Endothelial cell of umbilical vein (primary cell): ENCODE results near the gene GAB1. TPM values are rescaled to one million over a fixed set of nuclear protein-coding genes. Genes with fewer than 3 reads are reported as not detected.

Experiments used
- BruUV-seq: library from RNA; stranded (reverse); fragments of 400-500 nt; replicated peaks from 2 replicates; lab custom pipeline; 2021; lab: Mats Ljungman, UMichigan
- CTCF ChIA-PET: fragments of 300-600, 350-600 bp; sonication (Branson Sonifier 250); formaldehyde crosslinking; loops from one replicate; lab custom pipeline; 2021; ENCODE audit warnings: antibody characterized with exemption, inconsistent platforms; lab: Charles Lee
- POLR2A ChIA-PET: fragments of 300-600, 350-600 bp; sonication (Branson Sonifier 250); formaldehyde crosslinking; loops from one replicate; lab custom pipeline; 2021; ENCODE audit warnings: antibody characterized with exemption, inconsistent platforms; lab: Charles Lee
- DNase-seq: peaks from one replicate; pipeline ENCODE4 v3.0.0-alpha.2; 2011; ENCODE audit warnings: low read depth, low spot score
- FAIRE-seq: peaks from 2 replicates; lab custom pipeline; 2011; peaks lifted over from hg19 to GRCh38; lab: Jason Lieb, UNC
- H2AFZ ChIP-seq: 2 replicates; pipeline ENCODE4 v1.6.0; 2012; ENCODE audit warnings: low read depth, low read length, control low read depth, inconsistent platforms
- H3K27ac ChIP-seq: 2 replicates; pipeline ENCODE4 v1.5.1; 2011; ENCODE audit warnings: low read depth, mild to moderate bottlenecking, control low read depth, low read length, moderate library complexity; ENCODE audit not compliant: insufficient read depth
- H3K27me3 ChIP-seq, 2 experiments: 2 replicates each; pipeline versions ENCODE4 v1.6.0 to v1.6.1; 2011; ENCODE audit warnings: low read length in 2 of 2, mixed read lengths in 1 of 2; ENCODE audit not compliant: control insufficient read depth in 2 of 2, insufficient read depth in 2 of 2
- H3K36me3 ChIP-seq, 2 experiments: 2 replicates in 1 of 2; 3 replicates in 1 of 2; pipeline ENCODE4 v1.5.1; 2011; ENCODE audit warnings: low read length in 2 of 2, mild to moderate bottlenecking in 1 of 2, moderate library complexity in 1 of 2; ENCODE audit not compliant: control insufficient read depth in 2 of 2, insufficient read depth in 2 of 2; ENCODE audit errors: extremely low read depth in 1 of 2
- H3K4me1 ChIP-seq: 3 replicates; pipeline ENCODE4 v1.5.1; 2011; ENCODE audit warnings: mild to moderate bottlenecking, low read length; ENCODE audit not compliant: control insufficient read depth, insufficient read depth; ENCODE audit errors: extremely low read depth
- H3K4me2 ChIP-seq: 2 replicates; pipeline ENCODE4 v1.6.1; 2011; ENCODE audit warnings: low read length, control low read depth, mixed read lengths; ENCODE audit not compliant: insufficient read depth
- H3K4me3 ChIP-seq, 3 experiments: fragments of 200-600 bp in 1 of 3; sonication (generic), shearing (Covaris generic) in 1 of 3; replicated peaks in 1 of 3; 2 replicates each; pipeline ENCODE4 v1.5.1; 2011 to 2016; ENCODE audit warnings: control low read depth in 3 of 3, low read length in 3 of 3, mild to moderate bottlenecking in 2 of 3, inconsistent platforms in 1 of 3, low read depth in 1 of 3, moderate library complexity in 1 of 3; ENCODE audit not compliant: insufficient read depth in 1 of 3
- H3K79me2 ChIP-seq: 2 replicates; pipeline ENCODE4 v1.6.0; 2012; ENCODE audit warnings: low read length, inconsistent platforms; ENCODE audit not compliant: control insufficient read depth, insufficient read depth
- H3K9ac ChIP-seq: replicated peaks from 2 replicates; pipeline ENCODE3; 2011; ENCODE audit warnings: low read length, control low read depth; ENCODE audit not compliant: insufficient read depth; ENCODE audit errors: extremely low read depth
- H3K9me1 ChIP-seq: replicated peaks from 3 replicates; pipeline ENCODE4 v1.6.0; 2011; ENCODE audit warnings: mild to moderate bottlenecking, low read length; ENCODE audit not compliant: control insufficient read depth, insufficient read depth; ENCODE audit errors: extremely low read depth
- H3K9me3 ChIP-seq: replicated peaks from 2 replicates; pipeline ENCODE4 v1.5.1; 2012; ENCODE audit warnings: low read length, inconsistent platforms; ENCODE audit not compliant: control insufficient read depth, insufficient read depth
- H4K20me1 ChIP-seq: replicated peaks from 2 replicates; pipeline ENCODE3; 2011; ENCODE audit warnings: mild to moderate bottlenecking, low read length; ENCODE audit not compliant: control insufficient read depth, insufficient read depth; ENCODE audit errors: extremely low read depth
- CTCF ChIP-seq, 2 donors: IDR thresholded peaks; 1 replicate in 1 of 2; 2 replicates in 1 of 2; pipeline ENCODE4 v1.5.1; 2011; ENCODE audit warnings: low read length in 2 of 2, mild to moderate bottlenecking in 2 of 2, moderate library complexity in 2 of 2, control low read depth in 1 of 2, inconsistent platforms in 1 of 2, low read depth in 1 of 2; ENCODE audit not compliant: insufficient read depth in 1 of 2; ENCODE audit errors: extremely low read depth in 1 of 2
- EZH2 ChIP-seq: IDR thresholded peaks from 2 replicates; pipeline ENCODE4 v1.6.1; 2012; ENCODE audit warnings: borderline replicate concordance, low read depth, mild to moderate bottlenecking, moderate library complexity, low read length, inconsistent platforms; ENCODE audit not compliant: severe bottlenecking
- FOS ChIP-seq: IDR thresholded peaks from 2 replicates; pipeline ENCODE4 v1.6.1; 2011; ENCODE audit warnings: mild to moderate bottlenecking, low read length, moderate library complexity, borderline replicate concordance; ENCODE audit not compliant: insufficient read depth
- GATA2 ChIP-seq: IDR thresholded peaks from 2 replicates; pipeline ENCODE4 v1.7.0; 2011; ENCODE audit warnings: low read depth, mild to moderate bottlenecking, moderate library complexity, mixed read lengths, low read length; ENCODE audit not compliant: insufficient read length, insufficient read depth
- JUN ChIP-seq: IDR thresholded peaks from 2 replicates; pipeline ENCODE4 v1.6.1; 2011; ENCODE audit warnings: borderline replicate concordance, low read depth; ENCODE audit not compliant: insufficient read length, insufficient read depth
- MAX ChIP-seq: IDR thresholded peaks from 2 replicates; pipeline ENCODE4 v1.6.1; 2011; ENCODE audit not compliant: insufficient read depth, insufficient read length
- MYC ChIP-seq: IDR thresholded peaks from one replicate; pipeline ENCODE4 v1.6.1; 2011; ENCODE audit warnings: mild to moderate bottlenecking, low read depth, low read length
- POLR2A ChIP-seq: IDR thresholded peaks from 2 replicates; pipeline ENCODE4 v1.6.1; 2012; ENCODE audit warnings: low read depth, mild to moderate bottlenecking, control low read depth, low read length
- POLR2AphosphoS5 ChIP-seq: IDR thresholded peaks from 2 replicates; pipeline ENCODE4 v1.6.1; 2012; ENCODE audit warnings: low read depth, mild to moderate bottlenecking, control low read depth, low read length, moderate library complexity; ENCODE audit not compliant: insufficient read depth
- dilution Hi-C: fragments of 300-500 bp; cut with MboI; formaldehyde crosslinking; loops from one replicate; pipeline ENCODE4 v1.15.0; 2019; ENCODE audit warnings: low sequenced_read_pairs; ENCODE audit not compliant: extremely low pct_ligation_motif_present
- intact Hi-C: fragments of 100-400 bp; cut with micrococcal nuclease; formaldehyde crosslinking; loops from one replicate; pipeline ENCODE4 v1.10.0; 2022
- polyA plus RNA-seq, 4 experiments: library from polyadenylated mRNA; depleted of rRNA in 3 of 4; stranded (reverse) in 3 of 4; unstranded in 1 of 4; fragments of >200 nt; gene quantifications; 2 replicates each; pipeline versions ENCODE4 v1.2.1 to v1.2.3, GENCODE V29; 2011 to 2012; ENCODE audit warnings: missing spikeins in 1 of 4
- total RNA-seq: library from RNA; stranded (reverse); gene quantifications from 2 replicates; pipeline ENCODE4 v1.2.3, GENCODE V29; 2021

Gene GAB1
- total and polyA plus RNA-seq, 2 donors (not counting 3 experiments of a cell fraction or from before 2014, with no cell fraction given), result 9.3 to 37.7 TPM

GRCh38 chr4:143390764-143391163 lies 54.1 kb downstream of the GAB1 start:
- ChIA-PET CTCF (interaction anchor here (1.6 kb wide), 1 partner anchor 42 kb away, joined by 3 read pairs; no protein-coding TSS in a partner anchor), POLR2A (no interaction called here)
- no peak for TF ChIP-seq POLR2A
- TF ChIP-seq CTCF (IDR thresholded peaks at IDR 0.05; ENCODE audit: extremely low read depth in 1 of 2, insufficient read depth in 1 of 2, low read depth in 1 of 2, low read length in 2 of 2), result no peak
- TF ChIP-seq JUN, result no peak
- TF ChIP-seq GATA2, result no peak
- no peak for TF ChIP-seq MAX
- no peak for TF ChIP-seq EZH2
- no peak for TF ChIP-seq FOS
- TF ChIP-seq MYC, result no peak
- TF ChIP-seq POLR2AphosphoS5, result no peak

More at GRCh38 chr4:143390764-143391163, 54.1 kb downstream of the GAB1 start:
- Histone ChIP-seq H3K79me2 (no peaks in the 10 kb centered on the region), H3K9me1 (no peaks in the 10 kb centered on the region), H3K9ac (no peak overlapping the region), H3K27me3 (no peaks in the 10 kb centered on the region), H2AFZ (no peak overlapping the region), H3K9me3 (no peaks in the 10 kb centered on the region), H3K27ac (no peak overlapping the region), H3K4me3 (no peak overlapping the region), H3K4me1 (no peaks in the 10 kb centered on the region), H3K4me2 (no peak overlapping the region), H3K36me3 (no peaks in the 10 kb centered on the region), H4K20me1 (no peaks in the 10 kb centered on the region)
- no TSS peak for BruUV-seq
- intact Hi-C loops, result no loop called here
- dilution Hi-C loops, result no loop called here
- DNase-seq, result no peak
- FAIRE-seq, result no peak
